GM12891 (cell line): ENCODE data around the gene SULT2B1.
"Not testable (repeated sequence)": the region's sequence is repeated elsewhere in the genome, so short reads cannot be mapped to it uniquely, and the experiment has no call there.

ENCODE experiments used
- DNase-seq: peaks from one replicate; pipeline ENCODE4 v3.0.0; 2011; ENCODE audit warnings: low spot score; ENCODE audit not compliant: insufficient read length
- FAIRE-seq: peaks from 2 replicates; lab custom pipeline; 2011; peaks lifted over from hg19 to GRCh38; lab: Jason Lieb, UNC
- PAX5 ChIP-seq: IDR thresholded peaks from 2 replicates; pipeline ENCODE4 v1.6.1; 2011; ENCODE audit warnings: low read length, moderate library complexity, mild to moderate bottlenecking; ENCODE audit not compliant: insufficient read depth, severe bottlenecking
- POLR2A ChIP-seq: IDR thresholded peaks from 2 replicates; pipeline ENCODE4 v1.6.1; 2011; ENCODE audit warnings: low read depth, low read length, control low read depth
- POLR2AphosphoS5 ChIP-seq: IDR thresholded peaks from 2 replicates; pipeline ENCODE4 v1.6.1; 2011; ENCODE audit warnings: low read depth, low read length, control low read depth
- POU2F2 ChIP-seq: IDR thresholded peaks from 2 replicates; pipeline ENCODE4 v1.6.1; 2011; ENCODE audit warnings: low read depth, mild to moderate bottlenecking, control low read depth, low read length, moderate library complexity
- SPI1 ChIP-seq: IDR thresholded peaks from 2 replicates; pipeline ENCODE4 v1.6.1; 2011; ENCODE audit warnings: low read depth, low read length, control low read depth
- TAF1 ChIP-seq: IDR thresholded peaks from 2 replicates; pipeline ENCODE4 v1.6.1; 2011; ENCODE audit warnings: low read depth, low read length, control low read depth

SULT2B1 gene

DNA sequence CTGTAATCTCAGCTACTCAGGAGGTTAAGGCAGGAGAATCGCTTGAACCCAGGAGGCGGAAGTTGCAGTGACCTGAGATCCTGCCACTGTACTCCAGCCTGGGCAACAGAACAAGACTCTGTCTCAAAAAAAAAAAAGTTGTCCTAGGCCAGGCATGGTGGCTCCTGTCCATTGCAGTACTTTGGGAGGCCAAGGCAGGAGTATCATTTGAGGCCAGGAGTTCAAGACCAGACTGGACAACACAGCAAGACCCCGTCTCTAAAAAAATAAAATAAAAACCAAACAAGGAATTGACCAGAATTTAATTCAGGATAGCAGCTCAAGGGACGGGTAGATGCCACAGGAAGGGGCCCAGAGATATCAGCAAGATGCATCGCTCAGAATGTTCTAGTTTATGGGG lies 4.9 kb downstream of the SULT2B1 start:
- TF ChIP-seq POU2F2 (no peak), TAF1 (no peak), PAX5 (no peak), SPI1 (no peak), POLR2AphosphoS5 (no peak), POLR2A (no peak)
- DNase-seq (no peak), FAIRE-seq (no peak)

DNA sequence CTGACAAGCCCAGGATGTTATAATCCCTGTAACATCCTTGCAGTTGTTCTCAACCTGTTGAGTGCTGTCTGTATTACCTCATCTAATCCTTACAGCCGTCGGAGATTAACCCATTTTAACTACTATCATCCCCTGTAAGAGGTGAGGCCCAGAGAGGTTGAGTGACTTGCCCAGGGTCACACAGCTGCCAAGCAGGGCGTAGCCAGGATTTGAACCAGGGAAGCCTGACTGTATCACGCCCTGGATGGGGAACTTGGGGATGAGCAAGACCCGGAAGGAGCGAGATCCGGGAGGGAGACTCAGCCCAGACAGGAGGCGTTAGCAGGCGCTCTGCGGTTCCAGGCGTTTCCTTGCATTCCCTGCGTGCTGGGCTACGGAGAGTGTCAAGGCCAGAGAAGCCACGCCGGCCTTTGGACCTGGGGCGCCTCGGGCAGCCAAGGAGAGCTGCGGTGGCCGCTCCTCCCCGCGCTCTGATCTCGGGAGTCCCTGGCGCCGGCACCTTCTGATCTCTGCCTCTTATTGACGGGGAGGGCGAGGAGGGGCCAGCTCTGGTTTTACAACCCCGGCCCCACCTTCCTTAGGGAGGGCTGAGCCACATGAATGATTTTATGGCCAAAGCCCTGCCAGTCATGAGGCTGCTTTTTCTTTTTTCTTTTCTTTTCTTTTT lies 6.2 kb downstream of the SULT2B1 start:
- TF ChIP-seq TAF1: no peak
- TF ChIP-seq POLR2A: no peak
- DNase-seq: no peak
- FAIRE-seq: no peak

- DNase-seq (no peak), FAIRE-seq (no peak)
- no peak for TF ChIP-seq SPI1
- TF ChIP-seq PAX5: no peak
- TF ChIP-seq POU2F2: no peak
- TF ChIP-seq TAF1: no peak
- no peak for TF ChIP-seq POLR2AphosphoS5
- no peak for TF ChIP-seq POLR2A
These were observed 8.1 kb downstream of the SULT2B1 start for GRCh38 chr19:48560095-48560530.

- FAIRE-seq: no peak
- TF ChIP-seq POLR2A: no peak
- TF ChIP-seq TAF1: no peak
- TF ChIP-seq POLR2AphosphoS5: no peak
- TF ChIP-seq SPI1: no peak
- no peak for TF ChIP-seq PAX5
- TF ChIP-seq POU2F2: no peak
- no peak for DNase-seq
These were observed 9.4 kb downstream of the SULT2B1 start for GRCh38 chr19:48561412-48561811.

DNA sequence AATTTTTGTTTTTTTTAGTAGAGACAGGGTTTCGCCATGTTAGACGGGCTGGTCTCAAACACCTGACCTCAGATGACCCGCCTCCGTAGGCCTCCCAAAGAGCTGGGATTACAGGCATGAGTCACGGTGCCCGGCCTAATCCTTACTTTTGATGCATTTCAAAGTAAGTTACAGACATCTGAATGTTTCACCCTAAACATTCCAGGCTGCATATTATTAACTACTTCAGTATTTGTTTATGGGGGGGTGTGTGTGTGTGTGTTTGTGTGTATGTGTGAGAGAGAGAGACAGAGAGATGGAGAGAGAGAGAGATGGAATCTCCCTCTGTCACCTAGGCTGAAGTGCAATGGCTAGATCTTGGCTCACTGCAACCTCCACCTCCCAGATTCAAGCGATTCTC lies 13.1 kb downstream of the SULT2B1 start:
- FAIRE-seq (no peak), DNase-seq (no peak)
- TF ChIP-seq PAX5 (no peak), POLR2A (no peak), SPI1 (no peak), TAF1 (no peak), POLR2AphosphoS5 (no peak), POU2F2 (no peak)

DNA sequence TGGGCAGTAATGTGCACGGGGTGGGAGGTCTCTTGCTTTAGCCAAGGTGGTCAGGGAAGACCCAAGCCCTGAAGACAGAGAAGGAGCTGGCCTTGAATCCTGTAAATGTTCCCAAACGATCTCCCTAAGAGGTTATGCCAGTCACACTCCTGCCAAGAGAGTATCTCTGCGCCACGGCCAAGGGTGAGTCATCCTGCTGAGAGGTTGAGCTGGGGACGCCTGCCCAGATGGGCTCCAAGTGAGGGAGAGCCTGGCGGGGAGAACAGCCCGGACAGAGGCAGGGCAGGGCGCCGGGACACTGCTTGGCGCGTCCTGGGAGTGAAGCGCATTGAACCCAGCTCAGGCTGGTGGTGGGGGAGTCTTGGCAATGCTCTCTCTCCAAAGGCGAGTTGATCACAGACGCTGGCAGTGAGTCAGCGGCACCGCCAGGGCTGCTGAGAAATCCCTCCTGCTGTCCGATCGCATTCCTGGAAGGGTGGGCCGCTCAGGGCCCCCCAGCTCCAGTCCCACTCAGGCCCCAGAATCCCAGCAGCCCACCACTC lies 16.4 kb downstream of the SULT2B1 start:
- no peak for TF ChIP-seq POLR2A
- no peak for TF ChIP-seq TAF1
- FAIRE-seq: no peak

DNA sequence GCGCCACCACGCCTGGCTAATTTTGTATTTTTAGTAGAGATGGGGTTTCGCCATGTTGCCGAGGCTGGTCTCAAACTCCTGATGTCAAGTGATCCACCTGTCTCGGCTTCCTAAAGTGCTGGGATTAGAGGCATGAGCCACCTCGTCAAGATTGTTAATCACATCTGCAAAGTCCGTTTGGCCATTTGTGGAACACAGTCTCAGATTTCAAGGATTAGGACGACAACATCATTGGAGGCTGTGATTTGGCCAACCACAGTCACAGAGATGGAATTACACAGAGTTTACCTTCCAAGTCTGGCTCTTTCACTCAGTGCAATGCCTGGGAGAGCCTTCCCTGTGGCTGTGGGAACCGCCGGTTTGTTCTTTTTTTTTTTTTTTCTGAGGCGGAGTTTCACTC lies 17.8 kb downstream of the SULT2B1 start:
- TF ChIP-seq POLR2AphosphoS5 (no peak), POU2F2 (no peak), PAX5 (no peak), POLR2A (no peak), TAF1 (no peak), SPI1 (no peak)
- DNase-seq (no peak), FAIRE-seq (no peak)

More for the DNA sequence above, 16.4 kb downstream of the SULT2B1 start:
- no peak for DNase-seq

DNA sequence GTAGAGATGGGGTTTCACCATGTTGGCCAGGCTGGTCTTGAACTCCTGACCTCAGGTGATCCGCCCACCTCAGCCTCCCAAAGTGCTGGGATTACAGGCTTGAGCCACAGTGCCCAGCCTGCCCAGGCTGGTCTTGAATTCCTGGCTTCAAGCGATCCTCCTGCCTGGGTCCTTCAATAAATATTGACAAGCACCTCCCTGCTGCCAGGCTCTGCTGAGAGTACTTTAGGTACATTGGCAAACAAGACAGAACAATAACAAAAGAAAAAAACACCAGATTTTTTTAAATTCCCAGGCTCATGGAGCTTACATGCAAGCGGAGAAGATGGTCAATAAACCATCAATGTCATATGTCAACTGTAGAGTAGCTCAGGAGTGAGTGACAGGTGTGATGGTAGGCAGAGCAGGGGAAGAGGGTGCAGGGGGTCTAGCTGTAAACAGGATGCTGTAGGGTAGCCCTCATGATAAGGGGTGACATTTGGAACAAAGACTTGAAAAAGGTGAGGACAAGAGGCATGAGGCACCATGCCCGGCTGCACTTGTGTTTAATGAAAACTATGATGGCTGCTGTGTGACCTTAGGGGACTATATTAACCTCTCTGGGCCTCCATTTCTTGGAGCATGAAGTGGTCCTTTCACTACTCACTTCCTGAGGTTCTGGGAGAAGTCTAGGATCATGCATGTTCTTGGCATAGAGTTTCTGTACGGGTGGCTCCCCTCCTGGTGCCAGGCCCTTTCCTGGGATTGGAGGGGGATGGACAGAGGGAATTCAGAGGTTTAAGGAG lies 19.6 kb downstream of the SULT2B1 start:
- DNase-seq (no peak), FAIRE-seq (no peak)
- TF ChIP-seq POU2F2 (no peak), POLR2A (no peak), POLR2AphosphoS5 (no peak), TAF1 (no peak), PAX5 (no peak), SPI1 (no peak)

DNA sequence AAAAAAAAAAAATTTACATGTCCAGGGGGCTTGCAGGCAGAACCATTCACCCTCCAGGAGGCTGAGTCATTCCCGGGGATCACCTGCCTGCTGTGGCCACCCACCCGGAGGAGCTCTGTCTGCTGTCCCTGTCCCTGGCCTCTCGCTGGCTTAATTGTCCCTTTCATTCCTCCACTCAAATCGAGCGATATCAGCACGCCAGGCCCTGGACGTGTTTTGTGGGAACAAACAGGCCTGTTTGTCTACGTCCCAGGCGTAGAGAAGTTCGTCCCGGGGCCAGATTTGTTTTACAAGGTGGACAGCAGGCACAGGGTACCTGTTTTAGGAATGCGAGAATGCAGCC lies 21.2 kb downstream of the SULT2B1 start:
- DNase-seq (no peak), FAIRE-seq (no peak)
- no peak for TF ChIP-seq PAX5
- TF ChIP-seq SPI1: no peak
- TF ChIP-seq POLR2A: no peak
- no peak for TF ChIP-seq TAF1
- TF ChIP-seq POU2F2: no peak
- TF ChIP-seq POLR2AphosphoS5: no peak

DNA sequence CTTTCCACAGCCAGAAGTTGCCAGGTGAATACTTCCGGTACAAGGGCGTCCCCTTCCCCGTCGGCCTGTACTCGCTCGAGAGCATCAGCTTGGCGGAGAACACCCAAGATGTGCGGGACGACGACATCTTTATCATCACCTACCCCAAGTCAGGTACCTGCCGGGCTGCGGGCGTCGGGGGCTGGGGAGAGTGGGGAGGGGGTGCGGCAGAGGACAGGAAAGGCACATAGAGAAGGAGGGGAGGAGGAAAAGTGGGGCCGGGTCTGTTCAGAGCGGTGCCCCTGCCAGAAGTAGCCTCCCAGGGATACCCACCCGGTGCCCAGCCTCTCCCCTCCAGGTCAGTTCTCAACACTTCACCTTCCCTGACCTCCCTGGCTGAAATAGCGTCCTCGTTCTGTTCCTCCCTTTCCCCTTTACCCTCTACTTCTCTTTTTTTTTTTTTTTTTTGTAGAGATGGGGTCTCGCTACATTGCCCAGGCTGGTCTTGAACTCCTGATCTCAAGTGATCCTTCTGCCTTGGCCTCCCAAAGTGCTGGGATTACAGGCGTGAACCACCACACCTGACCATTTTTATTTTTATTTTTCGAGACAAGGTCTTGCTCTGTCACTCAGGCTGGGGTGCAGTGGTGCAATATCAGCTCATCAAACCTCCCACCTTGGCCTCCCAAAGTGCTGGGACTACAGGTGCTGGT lies 24.1 kb downstream of the SULT2B1 start:
- DNase-seq: no peak
- no peak for TF ChIP-seq POLR2AphosphoS5
- no peak for TF ChIP-seq PAX5
- no peak for TF ChIP-seq SPI1
- TF ChIP-seq POU2F2: no peak
- no peak for TF ChIP-seq TAF1
- no peak for TF ChIP-seq POLR2A
- no peak for FAIRE-seq

GRCh38 chr19:48577908-48578307 lies 25.9 kb downstream of the SULT2B1 start:
- DNase-seq, FAIRE-seq: not testable (repeated sequence)
